C4-2B (cell line): ENCODE results near the gene EGR4.

Experiments used
- ZFX ChIP-seq: fragments of 450-650 bp; IDR thresholded peaks from 2 replicates; pipeline ENCODE4 v1.6.1; 2017
- TF ChIP-seq, protein P1 (sequence below): fragments of 450-650 bp; conservative IDR thresholded peaks from 2 replicates; pipeline ENCODE4 v1.5.1; 2017; ENCODE audit warnings: mild to moderate bottlenecking

DNA sequence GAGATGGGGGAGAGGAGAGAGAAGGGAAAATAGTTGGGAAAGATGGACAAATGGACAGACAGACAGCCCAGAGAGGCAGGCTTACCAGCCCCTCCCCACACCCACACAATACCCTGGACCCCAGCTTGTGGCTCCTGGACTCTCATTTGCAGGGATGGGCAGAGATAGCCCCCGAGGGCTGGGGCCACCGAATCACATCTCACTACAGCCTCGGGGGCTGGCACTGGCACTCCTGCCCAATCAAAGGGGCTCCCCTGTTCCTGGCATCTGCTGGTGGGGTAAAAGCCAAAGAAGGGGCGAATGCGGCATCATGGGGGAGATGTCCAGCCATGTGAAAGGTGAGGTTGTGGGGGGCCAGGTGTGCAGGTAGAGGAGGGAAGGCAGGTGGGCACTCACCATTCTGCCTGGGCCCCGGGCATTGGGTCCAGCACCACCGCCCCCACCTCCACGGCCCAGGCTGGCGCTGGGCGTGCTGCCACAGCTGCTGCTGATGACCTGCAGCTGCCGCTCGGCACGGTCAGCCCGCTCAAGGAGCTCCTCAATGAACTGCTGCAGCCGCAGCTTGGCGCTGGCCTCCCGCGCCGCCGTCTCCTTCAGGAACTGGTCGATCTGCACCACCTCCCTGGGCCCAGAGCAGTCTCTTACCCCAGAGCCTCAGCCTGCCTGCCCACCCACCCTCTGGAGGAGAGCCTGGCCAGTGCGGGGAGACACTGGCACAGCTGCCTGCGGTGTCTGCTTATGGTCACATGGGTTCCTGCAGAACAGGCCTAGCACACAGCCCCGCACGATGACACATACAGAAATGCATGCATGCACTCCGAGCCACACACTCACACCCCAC lies 27.1 kb downstream of the EGR4 start:
- TF ChIP-seq ZFX: no peak
- TF ChIP-seq, protein P1, sequence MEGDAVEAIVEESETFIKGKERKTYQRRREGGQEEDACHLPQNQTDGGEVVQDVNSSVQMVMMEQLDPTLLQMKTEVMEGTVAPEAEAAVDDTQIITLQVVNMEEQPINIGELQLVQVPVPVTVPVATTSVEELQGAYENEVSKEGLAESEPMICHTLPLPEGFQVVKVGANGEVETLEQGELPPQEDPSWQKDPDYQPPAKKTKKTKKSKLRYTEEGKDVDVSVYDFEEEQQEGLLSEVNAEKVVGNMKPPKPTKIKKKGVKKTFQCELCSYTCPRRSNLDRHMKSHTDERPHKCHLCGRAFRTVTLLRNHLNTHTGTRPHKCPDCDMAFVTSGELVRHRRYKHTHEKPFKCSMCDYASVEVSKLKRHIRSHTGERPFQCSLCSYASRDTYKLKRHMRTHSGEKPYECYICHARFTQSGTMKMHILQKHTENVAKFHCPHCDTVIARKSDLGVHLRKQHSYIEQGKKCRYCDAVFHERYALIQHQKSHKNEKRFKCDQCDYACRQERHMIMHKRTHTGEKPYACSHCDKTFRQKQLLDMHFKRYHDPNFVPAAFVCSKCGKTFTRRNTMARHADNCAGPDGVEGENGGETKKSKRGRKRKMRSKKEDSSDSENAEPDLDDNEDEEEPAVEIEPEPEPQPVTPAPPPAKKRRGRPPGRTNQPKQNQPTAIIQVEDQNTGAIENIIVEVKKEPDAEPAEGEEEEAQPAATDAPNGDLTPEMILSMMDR: no peak
